Measurements from ENCODE around the gene KIF27. TPM values are rescaled to one million over a fixed set of nuclear protein-coding genes. Genes with fewer than 3 reads are reported as not detected.
"Not testable (repeated sequence)": the region's sequence is repeated elsewhere in the genome, so short reads cannot be mapped to it uniquely, and the experiment has no call there.

Gene KIF27
- total and polyA plus RNA-seq, 5 donors from 2014 or later = 0.46 to 2.9 (median 0.94) TPM; not detected in 1

DNA sequence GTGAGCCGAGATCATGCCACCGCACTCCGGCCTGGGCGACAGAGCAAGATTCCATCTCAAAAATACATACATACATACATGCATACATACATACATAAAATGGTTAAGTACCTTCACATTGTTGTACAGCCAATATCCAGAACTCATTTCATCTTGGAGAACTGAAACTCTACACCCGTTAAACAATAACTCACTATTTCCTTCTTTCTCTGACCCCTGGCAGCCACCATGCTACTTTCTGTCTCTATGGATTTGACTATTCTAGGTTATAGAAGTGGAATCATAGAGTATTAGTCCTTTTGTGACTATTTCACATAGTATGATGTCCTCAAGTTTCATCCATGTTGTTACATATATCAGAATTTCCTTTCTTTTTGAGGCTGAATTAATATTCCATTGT lies 9.6 kb upstream of the KIF27 start:
- Histone ChIP-seq H3K27me3 (ENCODE audit: control insufficient read depth, insufficient read depth, low read length) (no peaks in the 10 kb centered on the region), H3K36me3 (ENCODE audit: control insufficient read depth, insufficient read depth, low read length) (no peaks in the 10 kb centered on the region), H3K27ac (ENCODE audit: insufficient read depth, low read length, poor library complexity, severe bottlenecking) (no peak overlapping the region), H3K4me1 (ENCODE audit: control insufficient read depth, insufficient read depth, low read length, poor library complexity, severe bottlenecking) (no peaks in the 10 kb centered on the region), H3K4me3 (ENCODE audit: low read depth, low read length) (no peak overlapping the region), H3K9me3 (ENCODE audit: control insufficient read depth in 2 of 2, low read length in 2 of 2) (no peaks in the 10 kb centered on the region)
- Mint-ChIP-seq H3K27ac (no peak overlapping the region), H3K36me3 (no peaks in the 10 kb centered on the region), H3K4me3 (no peak overlapping the region), H3K4me1 (peaks cover 0 to 9% (median 1%) of the 10 kb centered on the region in 4 donors), H3K9me3 (no peaks in the 10 kb centered on the region), H3K27me3 (no peaks in the 10 kb centered on the region)
- ATAC-seq (ENCODE audit: low read depth in 2 of 2) (no peak), DNase-seq (no peak)

DNA sequence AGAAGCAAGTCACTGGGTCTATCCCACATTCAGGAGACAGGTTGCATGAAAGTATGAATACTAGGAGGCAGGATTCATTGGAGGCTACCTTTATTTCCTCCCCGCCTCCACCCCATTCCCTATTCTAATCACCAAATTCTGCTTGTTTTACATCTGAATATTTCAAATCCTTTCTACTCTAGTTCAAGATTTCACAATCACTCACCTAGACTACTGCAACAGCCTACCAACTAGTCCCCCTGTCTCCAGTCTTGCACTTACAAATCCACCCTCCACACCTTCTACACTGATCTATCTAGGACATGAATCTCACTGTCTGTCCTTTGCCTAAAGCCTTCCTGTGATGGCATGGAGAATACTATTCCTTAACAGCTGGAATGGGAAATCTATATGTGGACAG lies 6.4 kb upstream of the KIF27 start:
- H3K4me3 ChIP-seq (ENCODE audit: low read depth, low read length) = no peak overlapping the region
- DNase-seq (no peak), ATAC-seq (ENCODE audit: low read depth in 2 of 2) (no peak)
- no peaks in the 10 kb centered on the region for H3K27me3 ChIP-seq (ENCODE audit: control insufficient read depth, insufficient read depth, low read length)
- H3K9me3 ChIP-seq (ENCODE audit: control insufficient read depth in 2 of 2, low read length in 2 of 2) = no peaks in the 10 kb centered on the region
- no peaks in the 10 kb centered on the region for H3K4me1 ChIP-seq (ENCODE audit: control insufficient read depth, insufficient read depth, low read length, poor library complexity, severe bottlenecking)
- H3K36me3 ChIP-seq (ENCODE audit: control insufficient read depth, insufficient read depth, low read length) = no peaks in the 10 kb centered on the region
- Mint-ChIP-seq H3K4me3 (no peak overlapping the region), H3K4me1 (peaks cover 0 to 9% (median 1%) of the 10 kb centered on the region in 4 donors), H3K27ac (no peak overlapping the region), H3K27me3 (no peaks in the 10 kb centered on the region), H3K36me3 (no peaks in the 10 kb centered on the region), H3K9me3 (no peaks in the 10 kb centered on the region)
- no peak overlapping the region for H3K27ac ChIP-seq (ENCODE audit: insufficient read depth, low read length, poor library complexity, severe bottlenecking)

DNA sequence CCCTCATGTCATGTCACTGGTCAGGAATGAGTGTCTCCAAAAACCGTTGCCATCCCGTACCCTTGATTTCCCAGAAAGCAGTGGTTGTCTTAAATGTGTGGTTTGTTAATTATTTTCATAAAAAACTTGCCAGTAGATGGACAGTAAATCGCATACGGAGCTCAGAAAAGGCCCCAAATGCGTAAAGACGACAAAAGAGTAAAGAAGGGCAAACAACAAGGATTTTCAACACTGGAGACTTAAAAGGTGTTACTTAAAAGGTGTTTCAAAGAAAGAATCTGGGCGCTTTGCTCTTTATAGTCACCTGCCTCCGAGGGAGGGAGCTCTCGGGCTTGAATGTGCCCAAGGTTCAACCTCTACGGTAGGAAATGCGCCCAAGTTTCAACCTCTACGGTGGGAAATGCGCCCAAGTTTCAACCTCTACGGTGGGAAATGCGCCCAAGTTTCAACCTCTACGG lies 734 bp downstream of the KIF27 start:
- peaks cover 11% of the 10 kb centered on the region for H3K4me1 ChIP-seq (ENCODE audit: control insufficient read depth, insufficient read depth, low read length, poor library complexity, severe bottlenecking)
- no peaks in the 10 kb centered on the region for H3K27me3 Mint-ChIP-seq
- peak overlapping the region; percentile 74 to 96 (median 95) for H3K27ac Mint-ChIP-seq
- peaks cover 8 to 23% (median 14%) of the 10 kb centered on the region in 4 donors for H3K4me1 Mint-ChIP-seq
- peak overlapping the region; percentile 88 to 98 (median 92) for H3K4me3 Mint-ChIP-seq
- H3K9me3 Mint-ChIP-seq = peaks cover 0 to 1% (median 0%) of the 10 kb centered on the region in 7 donors
- peak overlapping the region; percentile 78 for H3K4me3 ChIP-seq (ENCODE audit: low read depth, low read length)
- no peaks in the 10 kb centered on the region for H3K27me3 ChIP-seq (ENCODE audit: control insufficient read depth, insufficient read depth, low read length)
- DNase-seq (no peak), ATAC-seq (ENCODE audit: low read depth in 2 of 2) (peak; percentile 35 to 42)
- peak overlapping the region; percentile 94 for H3K27ac ChIP-seq (ENCODE audit: insufficient read depth, low read length, poor library complexity, severe bottlenecking)
- H3K36me3 ChIP-seq (ENCODE audit: control insufficient read depth, insufficient read depth, low read length) = no peaks in the 10 kb centered on the region
- no peaks in the 10 kb centered on the region for H3K9me3 ChIP-seq (ENCODE audit: control insufficient read depth in 2 of 2, low read length in 2 of 2)
- no peaks in the 10 kb centered on the region for H3K36me3 Mint-ChIP-seq

DNA sequence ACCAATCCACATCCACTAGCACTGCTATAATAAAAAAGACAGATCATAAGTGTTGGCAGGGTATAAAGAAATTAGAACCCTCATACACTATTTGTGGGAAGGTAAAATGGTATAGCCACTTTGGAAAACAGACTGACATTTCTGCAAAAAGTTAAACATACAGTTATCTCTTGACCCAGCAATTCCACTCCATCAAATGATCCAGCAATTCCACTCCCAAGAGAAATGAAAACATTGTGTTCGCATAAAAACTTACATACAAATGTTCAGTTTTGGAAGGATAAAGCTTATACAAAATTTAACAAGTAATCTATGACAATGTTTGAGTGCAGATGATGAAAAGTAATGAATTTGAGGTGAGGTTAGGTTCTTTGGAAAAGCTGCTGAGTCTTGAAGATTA lies 2.1 kb downstream of the KIF27 start:
- Histone ChIP-seq H3K9me3 (ENCODE audit: control insufficient read depth in 2 of 2, low read length in 2 of 2) (no peaks in the 10 kb centered on the region), H3K36me3 (ENCODE audit: control insufficient read depth, insufficient read depth, low read length) (no peaks in the 10 kb centered on the region), H3K27ac (ENCODE audit: insufficient read depth, low read length, poor library complexity, severe bottlenecking) (no peak overlapping the region), H3K27me3 (ENCODE audit: control insufficient read depth, insufficient read depth, low read length) (no peaks in the 10 kb centered on the region), H3K4me3 (ENCODE audit: low read depth, low read length) (no peak overlapping the region), H3K4me1 (ENCODE audit: control insufficient read depth, insufficient read depth, low read length, poor library complexity, severe bottlenecking) (peaks cover 11% of the 10 kb centered on the region)
- no peak for ATAC-seq (ENCODE audit: low read depth in 2 of 2)
- Mint-ChIP-seq H3K9me3 (peaks cover 0 to 1% (median 0%) of the 10 kb centered on the region in 7 donors), H3K27ac (peak overlapping the region in 1 of 3 donors; percentile 6), H3K36me3 (no peaks in the 10 kb centered on the region), H3K4me3 (peak overlapping the region in 1 of 4 donors; percentile 54), H3K27me3 (no peaks in the 10 kb centered on the region), H3K4me1 (peaks cover 8 to 23% (median 14%) of the 10 kb centered on the region in 4 donors)
- DNase-seq = no peak

DNA sequence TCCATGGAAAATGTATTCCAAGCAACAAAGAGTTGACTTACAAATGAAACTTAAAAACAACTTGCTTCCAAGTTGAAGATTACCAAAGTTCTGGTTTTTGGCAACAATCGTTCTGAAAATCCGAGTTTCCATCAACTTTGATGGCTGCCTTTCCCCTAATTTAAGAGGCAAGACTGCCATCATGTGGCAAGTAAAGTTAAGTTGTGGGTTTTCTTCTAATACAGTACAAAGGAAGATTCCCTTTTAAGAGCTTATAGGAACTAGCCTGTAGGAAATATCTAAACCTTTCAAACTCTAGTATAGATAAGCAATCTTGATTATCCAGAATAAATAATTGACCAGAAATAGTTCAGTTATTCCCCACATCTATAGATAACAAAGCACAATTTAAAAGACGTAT lies 9.0 kb downstream of the KIF27 start:
- H3K27ac ChIP-seq (ENCODE audit: insufficient read depth, low read length, poor library complexity, severe bottlenecking); H3K4me1 Mint-ChIP-seq; H3K9me3 Mint-ChIP-seq; H3K27me3 Mint-ChIP-seq; H3K36me3 Mint-ChIP-seq; H3K27me3 ChIP-seq (ENCODE audit: control insufficient read depth, insufficient read depth, low read length); H3K4me3 Mint-ChIP-seq; H3K9me3 ChIP-seq (ENCODE audit: control insufficient read depth in 2 of 2, low read length in 2 of 2); H3K4me1 ChIP-seq (ENCODE audit: control insufficient read depth, insufficient read depth, low read length, poor library complexity, severe bottlenecking); H3K36me3 ChIP-seq (ENCODE audit: control insufficient read depth, insufficient read depth, low read length); H3K4me3 ChIP-seq (ENCODE audit: low read depth, low read length); H3K27ac Mint-ChIP-seq: not testable (repeated sequence)
- ATAC-seq (ENCODE audit: low read depth in 2 of 2) (peak; percentile 60 to 65), DNase-seq (peak in 2 of 3 donors; percentile 16 to 56)

DNA sequence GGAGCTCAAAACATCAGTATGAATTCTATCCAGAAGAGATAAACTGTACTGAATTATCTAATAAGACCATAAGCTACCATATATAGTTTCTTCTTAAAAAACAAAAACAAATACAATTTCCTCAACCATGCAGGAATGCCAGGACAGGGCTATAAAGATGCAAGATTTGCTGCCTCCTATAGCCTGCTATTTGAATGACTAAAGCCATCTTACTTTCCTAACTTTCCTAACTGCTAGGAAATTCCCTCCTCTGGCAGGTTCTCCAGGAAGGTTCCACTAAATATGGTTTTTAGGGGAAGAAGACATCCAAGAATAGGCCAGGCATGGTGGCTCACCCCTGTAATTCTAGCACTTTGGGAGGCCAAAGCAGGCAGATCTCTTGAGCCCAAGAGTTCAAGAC lies 15.1 kb downstream of the KIF27 start:
- no peaks in the 10 kb centered on the region for H3K9me3 ChIP-seq (ENCODE audit: control insufficient read depth in 2 of 2, low read length in 2 of 2)
- no peaks in the 10 kb centered on the region for H3K4me1 ChIP-seq (ENCODE audit: control insufficient read depth, insufficient read depth, low read length, poor library complexity, severe bottlenecking)
- ATAC-seq (ENCODE audit: low read depth in 2 of 2) (no peak), DNase-seq (no peak)
- Mint-ChIP-seq H3K36me3 (no peaks in the 10 kb centered on the region), H3K27ac (no peak overlapping the region), H3K27me3 (no peaks in the 10 kb centered on the region), H3K4me1 (no peaks in the 10 kb centered on the region), H3K9me3 (no peaks in the 10 kb centered on the region), H3K4me3 (no peak overlapping the region)
- H3K4me3 ChIP-seq (ENCODE audit: low read depth, low read length) = no peak overlapping the region
- H3K36me3 ChIP-seq (ENCODE audit: control insufficient read depth, insufficient read depth, low read length) = no peaks in the 10 kb centered on the region
- no peak overlapping the region for H3K27ac ChIP-seq (ENCODE audit: insufficient read depth, low read length, poor library complexity, severe bottlenecking)
- H3K27me3 ChIP-seq (ENCODE audit: control insufficient read depth, insufficient read depth, low read length) = no peaks in the 10 kb centered on the region

DNA sequence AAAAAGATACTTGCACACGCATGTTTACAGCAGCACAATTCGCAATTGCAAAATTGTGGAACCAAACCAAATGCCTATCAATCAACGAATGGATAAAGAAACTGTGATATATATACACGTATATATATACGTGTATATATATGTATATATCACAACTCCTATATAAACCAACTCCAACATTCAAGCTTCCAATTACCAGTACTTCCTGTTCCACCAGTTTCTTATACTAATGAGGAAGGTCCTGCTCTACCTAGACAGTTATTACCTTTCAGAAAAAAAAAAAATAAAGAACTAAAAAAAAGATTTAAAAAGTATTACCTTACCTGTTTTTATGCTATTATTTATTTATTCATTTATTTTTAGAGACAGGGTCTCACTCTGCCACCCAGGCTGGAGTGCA lies 20.6 kb downstream of the KIF27 start:
- not testable (repeated sequence) for H3K4me3 Mint-ChIP-seq; H3K9me3 ChIP-seq (ENCODE audit: control insufficient read depth in 2 of 2, low read length in 2 of 2); H3K4me3 ChIP-seq (ENCODE audit: low read depth, low read length); H3K36me3 Mint-ChIP-seq; H3K9me3 Mint-ChIP-seq; H3K4me1 Mint-ChIP-seq; ATAC-seq (ENCODE audit: low read depth in 2 of 2); H3K27me3 ChIP-seq (ENCODE audit: control insufficient read depth, insufficient read depth, low read length); H3K27me3 Mint-ChIP-seq; DNase-seq; H3K27ac Mint-ChIP-seq; H3K27ac ChIP-seq (ENCODE audit: insufficient read depth, low read length, poor library complexity, severe bottlenecking); H3K4me1 ChIP-seq (ENCODE audit: control insufficient read depth, insufficient read depth, low read length, poor library complexity, severe bottlenecking); H3K36me3 ChIP-seq (ENCODE audit: control insufficient read depth, insufficient read depth, low read length)

DNA sequence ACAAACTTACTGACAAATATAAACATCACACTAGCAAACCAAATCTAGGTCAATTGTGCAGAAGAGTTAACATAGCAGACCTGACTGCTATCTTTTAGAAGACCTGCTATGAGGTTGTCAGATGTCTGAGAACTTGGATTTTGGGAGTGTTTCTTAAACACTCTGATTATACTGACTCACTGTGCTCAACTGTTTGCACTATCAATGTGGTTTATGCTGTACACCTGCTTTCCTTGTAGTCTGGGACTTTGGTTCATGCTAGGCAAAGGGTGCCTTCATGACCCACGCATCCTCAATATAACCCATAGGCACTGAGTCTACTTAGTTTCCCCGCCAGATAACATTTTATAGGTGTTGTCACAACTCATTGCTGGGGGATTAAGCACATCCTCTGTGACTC lies 26.9 kb downstream of the KIF27 start:
- H3K9me3 Mint-ChIP-seq; H3K4me3 Mint-ChIP-seq; H3K27me3 ChIP-seq (ENCODE audit: control insufficient read depth, insufficient read depth, low read length); H3K4me1 ChIP-seq (ENCODE audit: control insufficient read depth, insufficient read depth, low read length, poor library complexity, severe bottlenecking); H3K4me1 Mint-ChIP-seq; H3K4me3 ChIP-seq (ENCODE audit: low read depth, low read length); H3K36me3 Mint-ChIP-seq; H3K36me3 ChIP-seq (ENCODE audit: control insufficient read depth, insufficient read depth, low read length); H3K27ac Mint-ChIP-seq; H3K27ac ChIP-seq (ENCODE audit: insufficient read depth, low read length, poor library complexity, severe bottlenecking); H3K27me3 Mint-ChIP-seq; H3K9me3 ChIP-seq (ENCODE audit: control insufficient read depth in 2 of 2, low read length in 2 of 2); ATAC-seq (ENCODE audit: low read depth in 2 of 2); DNase-seq: not testable (repeated sequence)
